A673 (cell line): ENCODE measurements around the gene RGS1.

Experiments
- CTCF ChIP-seq: fragments of 300-800, 200-600 bp; sonication (generic); conservative IDR thresholded peaks from 2 replicates; pipeline ENCODE4 v1.5.1; 2017; ENCODE audit warnings: low read depth, mild to moderate bottlenecking, antibody characterized with exemption, low read length, moderate library complexity, mixed read lengths
- EZH2 ChIP-seq: fragments of 200-600 bp; sonication (generic); IDR thresholded peaks from 2 replicates; pipeline ENCODE4 v1.6.1; 2017; ENCODE audit warnings: borderline replicate concordance, low read depth, mild to moderate bottlenecking, mixed read lengths, antibody characterized with exemption, low read length; ENCODE audit not compliant: poor library complexity, severe bottlenecking

DNA sequence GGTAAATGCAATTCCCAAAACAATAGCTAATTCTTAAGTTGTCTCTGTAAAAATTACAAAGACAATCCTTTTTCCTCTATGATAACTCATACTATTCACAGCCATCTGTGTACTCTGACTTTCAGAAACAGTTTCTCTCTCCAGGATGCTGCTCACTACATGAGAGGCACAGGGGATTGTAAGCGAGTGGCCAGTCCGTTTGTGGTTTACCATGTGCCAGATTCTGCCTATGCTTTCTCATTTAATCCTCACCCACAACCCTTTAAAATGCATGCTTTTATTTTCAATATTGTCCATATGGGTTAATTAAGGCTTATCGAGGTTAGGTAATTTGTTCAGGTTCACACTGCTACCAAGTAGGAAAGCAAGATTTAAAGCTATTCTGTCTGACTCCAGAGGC, 23.0 kb downstream of the RGS1 start:
- TF ChIP-seq EZH2: no peak
- no peak for TF ChIP-seq CTCF
